Measurements from ENCODE around the gene DDX4.

The DDX4 gene

DNA sequence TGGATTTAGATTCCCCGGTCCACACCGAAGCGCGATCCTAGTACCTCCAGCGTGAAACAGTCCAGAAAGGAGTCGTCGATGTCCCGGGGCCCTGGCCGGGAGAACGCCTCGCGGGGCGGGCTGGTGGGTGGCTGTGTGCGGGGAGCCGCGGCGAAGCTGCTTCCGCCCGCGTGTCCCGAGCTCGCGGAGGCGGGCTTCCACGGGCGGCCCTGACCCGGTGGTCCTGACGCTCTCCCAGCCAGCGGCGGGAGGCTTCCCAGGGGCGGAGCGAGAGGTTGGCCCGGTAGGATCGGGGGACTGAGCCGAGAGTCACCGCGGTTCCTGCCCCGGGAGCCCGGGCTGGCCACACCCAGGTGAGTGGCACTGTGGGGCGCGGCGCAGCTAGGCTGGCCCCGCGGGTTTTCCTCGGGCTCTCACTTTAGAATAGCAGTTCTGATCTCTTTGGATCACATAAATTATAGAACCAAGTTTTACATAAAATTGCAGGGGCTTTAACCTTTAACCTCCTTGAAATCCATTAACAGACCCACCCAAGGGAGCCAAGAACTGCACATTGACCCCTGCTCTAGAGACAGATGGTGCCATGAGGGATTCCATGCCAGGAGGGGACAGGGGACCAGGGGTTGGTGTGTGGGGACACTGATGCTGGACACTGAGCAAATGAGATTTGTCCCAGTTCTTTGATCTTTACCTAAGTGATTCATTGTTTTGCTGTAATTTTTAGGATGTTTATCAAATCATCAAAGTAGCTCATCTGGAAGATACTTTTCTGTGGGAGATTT lies 84.1 kb downstream of the DDX4 start:
- no peak for DNase-seq (ENCODE audit: low read depth in 2 of 2)

DNA sequence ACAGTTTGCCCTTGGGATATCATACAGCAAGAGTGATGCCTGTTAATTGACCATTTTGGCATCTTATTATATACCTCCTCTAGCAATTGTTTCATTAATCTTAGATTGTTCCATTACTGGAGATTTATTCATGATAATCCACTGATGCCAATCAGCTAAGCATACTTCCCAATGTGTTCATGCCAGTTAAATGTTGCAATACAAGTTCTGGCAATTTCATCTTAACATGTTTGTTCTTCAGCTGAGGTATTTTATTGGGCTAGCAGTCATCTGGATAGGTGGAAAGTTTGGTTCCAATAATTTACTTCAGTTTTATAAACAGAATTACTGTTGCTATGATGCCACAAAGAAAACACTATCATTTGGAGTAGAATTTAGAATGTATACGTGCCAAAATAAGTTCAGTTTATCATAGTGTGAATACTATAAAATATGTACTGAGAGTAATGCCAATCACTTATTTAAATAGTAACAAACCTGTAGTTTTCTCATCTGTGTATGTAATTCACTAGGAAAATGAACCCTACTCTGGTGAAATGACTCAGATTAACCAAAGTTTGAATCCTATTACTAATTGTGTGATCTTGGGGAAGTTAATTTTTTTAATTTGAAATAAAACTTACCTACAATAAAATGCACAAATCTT lies 85.4 kb downstream of the DDX4 start:
- DNase-seq (ENCODE audit: low read depth in 2 of 2): no peak

DNA sequence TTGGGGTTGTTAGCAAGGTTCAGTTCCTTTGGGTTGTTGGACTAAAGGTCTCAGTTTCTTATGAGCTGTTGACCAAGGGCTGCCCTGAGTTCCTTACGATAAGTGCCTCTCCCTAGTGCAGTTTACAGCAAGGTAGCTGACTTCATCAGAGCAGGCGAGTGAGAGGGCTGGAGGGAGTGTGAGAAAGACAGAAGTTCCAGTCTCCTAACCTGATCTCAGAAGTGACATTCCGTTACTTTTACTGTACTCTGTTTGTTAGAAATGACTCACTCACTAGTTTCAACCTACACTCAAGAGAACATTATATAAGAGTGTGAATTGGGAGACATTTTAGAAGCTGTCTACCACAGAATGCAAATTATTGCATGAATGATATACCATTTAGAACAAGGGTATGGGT lies 92.1 kb downstream of the DDX4 start:
- no peak for DNase-seq (ENCODE audit: low read depth in 2 of 2)

DNA sequence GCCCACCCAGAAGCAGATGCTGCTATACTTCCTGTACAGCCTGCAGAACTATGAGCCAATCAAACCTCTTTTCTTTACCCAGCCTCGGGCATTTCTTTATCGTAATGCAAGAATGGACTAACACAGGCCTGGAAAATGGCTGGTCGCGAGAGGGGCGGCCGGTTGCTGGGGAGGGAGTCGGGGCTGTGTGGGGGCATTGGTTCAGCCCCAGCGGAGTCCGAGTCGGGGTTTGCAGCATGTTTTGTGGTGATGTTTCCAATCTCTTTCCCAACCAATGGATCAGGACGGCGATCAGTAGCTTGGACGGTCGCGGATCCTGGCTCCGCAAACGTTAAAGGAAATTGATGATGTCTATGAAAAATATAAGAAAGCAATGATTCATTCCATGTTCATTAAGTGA lies 94.6 kb downstream of the DDX4 start:
- DNase-seq (ENCODE audit: low read depth in 2 of 2): no peak

DNA sequence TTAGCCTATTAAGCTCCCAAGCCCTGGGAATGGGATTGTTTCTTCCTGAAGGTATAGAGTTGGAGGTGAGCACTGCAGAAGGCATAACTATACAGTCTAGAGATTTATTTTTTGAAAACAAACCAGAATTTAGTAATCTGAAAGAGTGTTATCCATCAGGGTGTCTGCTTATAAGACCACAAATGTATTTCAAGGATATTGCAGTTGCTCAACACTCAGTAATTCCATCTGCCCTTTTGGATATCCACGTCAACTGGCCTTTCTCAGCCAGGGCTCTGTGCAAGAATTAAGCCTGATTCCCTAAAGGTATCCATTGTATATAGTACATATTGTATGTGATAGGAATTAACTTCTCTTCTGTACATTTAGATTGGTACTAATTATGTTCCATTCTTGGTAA lies 98.3 kb downstream of the DDX4 start:
- no peak for DNase-seq (ENCODE audit: low read depth in 2 of 2)

DNA sequence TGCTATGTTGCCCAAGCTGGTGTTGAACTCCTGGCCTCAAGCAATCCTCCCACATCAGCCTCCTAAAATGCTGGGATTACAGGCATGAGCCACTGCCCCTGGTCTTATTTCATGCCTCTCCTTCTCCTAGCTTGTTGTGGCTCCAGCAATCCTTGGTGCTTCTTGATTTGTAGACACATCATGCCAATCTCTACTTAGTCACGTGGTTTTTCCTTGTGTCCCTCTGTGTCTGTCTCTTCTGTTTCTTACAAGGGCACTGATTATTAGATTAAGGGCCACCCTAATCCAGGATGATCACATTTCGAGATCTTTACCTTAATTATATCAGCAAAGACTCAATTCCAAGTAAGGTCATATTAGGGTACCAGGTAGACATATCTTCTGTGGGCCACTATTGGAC lies 104.1 kb downstream of the DDX4 start:
- no peak for DNase-seq (ENCODE audit: low read depth in 2 of 2)

DNA sequence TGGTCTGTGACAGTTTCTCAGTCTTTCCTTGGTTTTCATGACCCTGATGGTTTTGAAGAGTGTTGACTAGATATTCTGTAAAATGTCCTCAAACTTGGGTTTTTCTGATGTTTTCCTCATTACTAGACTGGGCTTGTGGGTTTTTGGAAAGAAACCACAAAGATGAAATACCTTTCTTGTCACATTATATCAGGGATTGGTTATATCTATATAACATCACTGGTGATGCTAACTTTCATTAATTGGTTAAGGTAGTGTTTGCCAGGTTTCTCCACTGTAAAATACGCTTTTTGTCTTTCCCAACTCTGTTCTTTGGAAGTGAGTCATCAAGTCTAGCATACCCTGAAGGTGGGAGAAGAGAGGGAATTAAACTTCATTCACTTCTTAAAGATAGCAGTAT lies 110.0 kb downstream of the DDX4 start:
- peak in 1 of 2 experiments; percentile 24 for DNase-seq (ENCODE audit: low read depth in 2 of 2)

DNA sequence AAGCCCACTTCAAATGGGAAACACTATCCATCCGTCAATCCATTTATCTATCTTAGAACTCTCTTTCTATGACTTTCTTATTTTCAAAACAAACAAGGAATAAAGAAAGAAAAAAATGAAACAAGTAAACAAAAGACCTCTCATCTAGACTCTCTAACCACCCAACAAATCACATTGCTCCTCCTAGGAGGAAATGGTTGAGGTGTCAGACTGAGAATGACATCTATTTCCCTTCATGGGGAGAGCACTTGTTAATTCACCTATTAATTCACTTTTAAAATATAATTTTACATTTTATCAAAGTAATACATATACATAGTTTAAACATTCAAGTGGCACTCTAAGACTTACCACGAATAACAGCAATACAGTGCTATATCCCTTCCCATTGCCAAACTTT lies 110.9 kb downstream of the DDX4 start:
- DNase-seq (ENCODE audit: low read depth in 2 of 2): no peak

DNA sequence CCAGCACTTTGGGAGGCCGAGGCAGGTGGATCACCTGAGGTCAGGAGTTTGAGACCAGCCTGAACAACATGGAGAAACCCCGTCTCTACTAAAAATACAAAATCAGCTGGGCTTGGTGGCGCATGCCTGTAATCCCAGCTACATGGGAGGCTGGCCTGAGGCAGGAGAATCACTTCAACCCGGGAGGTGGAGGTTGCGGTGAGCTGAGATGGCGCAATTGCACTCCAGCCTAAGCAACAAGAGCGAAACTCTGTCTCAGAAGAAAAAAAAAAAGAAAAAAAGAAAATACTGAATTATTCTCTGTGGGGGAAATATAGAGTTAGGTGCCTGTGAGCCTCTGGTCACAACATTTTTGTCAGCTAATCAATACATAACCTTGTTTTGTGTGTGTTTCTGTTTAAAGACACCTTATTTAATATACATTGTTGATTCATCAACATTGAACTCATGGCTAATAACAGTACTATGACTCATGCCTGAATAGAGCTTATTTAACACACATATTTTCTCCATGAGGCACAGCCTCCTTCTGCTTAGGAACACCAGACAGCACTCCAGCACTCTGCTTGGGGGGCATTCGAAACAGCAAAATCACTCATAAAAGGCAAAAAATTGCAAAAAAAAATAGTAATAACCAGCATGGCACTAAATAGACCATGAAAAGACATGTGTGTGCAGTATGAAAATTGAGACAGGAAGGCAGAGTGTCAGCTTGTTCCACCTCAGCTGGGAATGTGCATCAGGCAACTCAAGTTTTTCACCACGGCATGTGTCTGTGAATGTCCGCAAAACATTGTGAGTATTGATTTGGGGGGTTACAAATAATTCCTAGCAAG lies 113.2 kb downstream of the DDX4 start, which contains the start of gene IL31RA:
TSS of gene IL31RA (plus strand) at position 519 of the 836 bp plus-strand sequence. CDS start at position 733, 214 bp downstream.
- DNase-seq (ENCODE audit: low read depth in 2 of 2): peak in 1 of 2 experiments; percentile 64

DNA sequence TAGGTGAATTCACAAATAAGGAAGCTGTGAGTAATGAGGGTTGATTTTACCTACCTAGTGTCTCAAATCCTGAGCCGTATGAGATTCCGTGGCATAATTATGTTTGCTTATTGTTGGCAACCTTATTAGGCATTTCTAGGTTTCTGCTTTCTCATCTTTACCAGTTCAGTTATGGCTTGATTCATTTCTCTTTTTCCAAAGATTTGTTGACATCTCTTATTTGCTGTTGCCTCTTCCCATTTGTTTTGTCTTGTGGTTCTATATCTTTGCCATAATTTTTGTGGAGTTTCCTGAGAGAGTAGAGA lies 113.8 kb downstream of the DDX4 start:
- no peak for DNase-seq (ENCODE audit: low read depth in 2 of 2)

DNA sequence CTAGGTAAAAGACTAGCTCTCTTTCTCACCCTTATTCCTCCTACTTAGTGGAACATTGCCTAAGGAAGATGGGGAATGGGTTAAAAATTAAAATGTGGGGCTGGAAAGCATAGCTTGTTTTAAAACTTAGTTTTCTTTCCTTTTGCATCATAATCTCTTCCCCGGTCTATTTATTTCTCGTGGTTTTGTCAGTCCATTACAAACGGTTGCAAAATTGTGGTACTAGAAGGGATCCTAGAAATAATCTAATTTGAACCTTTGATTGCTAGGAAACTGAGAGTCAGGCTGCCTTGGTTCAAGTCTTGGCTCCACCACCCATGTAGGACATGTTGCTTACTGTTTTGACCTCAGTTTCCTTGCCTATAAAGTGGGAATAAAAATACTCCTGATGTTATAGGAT lies 114.6 kb downstream of the DDX4 start:
- no peak for DNase-seq (ENCODE audit: low read depth in 2 of 2)

DNA sequence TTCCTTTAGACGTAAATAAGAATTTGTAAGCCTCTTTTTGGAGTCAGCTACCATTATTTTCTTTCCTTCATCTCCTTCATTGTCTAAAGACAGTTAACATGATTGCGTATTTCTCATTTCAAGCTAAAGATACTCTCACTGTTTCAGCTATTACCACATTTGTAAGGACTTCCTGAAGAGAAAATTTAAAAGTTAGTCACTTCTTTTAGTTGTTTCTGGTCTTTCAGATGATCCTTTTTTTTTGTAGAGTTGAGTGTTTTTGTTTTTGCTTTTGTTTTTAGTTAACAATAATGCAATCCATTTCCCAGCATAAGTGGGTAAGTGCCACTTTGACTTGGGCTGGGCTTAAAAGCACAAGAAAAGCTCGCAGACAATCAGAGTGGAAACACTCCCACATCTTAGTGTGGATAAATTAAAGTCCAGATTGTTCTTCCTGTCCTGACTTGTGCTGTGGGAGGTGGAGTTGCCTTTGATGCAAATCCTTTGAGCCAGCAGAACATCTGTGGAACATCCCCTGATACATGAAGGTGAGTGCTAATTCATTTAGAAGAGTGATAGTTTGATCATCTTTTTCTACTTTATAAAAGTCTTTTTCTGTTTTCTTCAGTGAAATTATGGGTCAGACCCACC lies 115.3 kb downstream of the DDX4 start:
- no peak for DNase-seq (ENCODE audit: low read depth in 2 of 2)

DNA sequence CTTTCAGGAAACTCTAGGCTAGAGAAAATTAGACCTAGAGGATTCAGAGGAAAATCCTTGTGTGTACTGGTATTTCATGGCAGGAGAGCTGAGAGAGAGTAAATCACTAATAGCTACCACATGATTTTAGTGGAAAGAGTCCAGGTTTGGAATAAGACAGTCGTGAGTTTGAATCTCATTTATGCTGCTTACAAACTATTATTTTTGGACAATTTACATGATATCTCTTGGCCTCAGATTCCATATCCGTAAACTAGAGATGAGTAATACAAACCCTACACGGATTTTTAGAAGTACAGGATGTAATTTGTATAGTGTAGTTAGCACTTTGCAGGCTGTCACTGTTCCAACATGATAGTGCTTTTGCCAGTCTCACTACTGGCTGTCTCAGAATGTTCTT lies 116.0 kb downstream of the DDX4 start:
- peak; percentile 63 to 68 for DNase-seq (ENCODE audit: low read depth in 2 of 2)

DNA sequence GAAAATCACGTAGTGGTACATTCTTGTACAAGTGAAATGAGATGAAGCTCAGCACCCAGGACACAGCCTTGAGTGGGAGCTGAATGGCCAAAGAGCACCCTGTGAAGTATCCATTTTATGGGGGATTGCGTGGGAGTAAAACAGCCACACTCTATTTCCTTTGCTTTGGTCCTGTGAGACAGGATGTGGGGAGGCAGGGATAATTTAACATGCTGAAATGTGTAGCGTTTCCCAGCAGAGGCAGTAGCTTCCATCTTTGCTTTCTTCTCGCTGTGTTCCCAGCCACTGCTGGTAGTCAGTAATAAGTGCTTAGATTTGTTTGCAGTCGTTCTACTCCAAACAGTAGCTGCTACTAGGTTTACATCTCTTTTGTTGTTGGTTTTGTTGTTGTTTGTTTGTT lies 117.6 kb downstream of the DDX4 start:
- no peak for DNase-seq (ENCODE audit: low read depth in 2 of 2)

DNA sequence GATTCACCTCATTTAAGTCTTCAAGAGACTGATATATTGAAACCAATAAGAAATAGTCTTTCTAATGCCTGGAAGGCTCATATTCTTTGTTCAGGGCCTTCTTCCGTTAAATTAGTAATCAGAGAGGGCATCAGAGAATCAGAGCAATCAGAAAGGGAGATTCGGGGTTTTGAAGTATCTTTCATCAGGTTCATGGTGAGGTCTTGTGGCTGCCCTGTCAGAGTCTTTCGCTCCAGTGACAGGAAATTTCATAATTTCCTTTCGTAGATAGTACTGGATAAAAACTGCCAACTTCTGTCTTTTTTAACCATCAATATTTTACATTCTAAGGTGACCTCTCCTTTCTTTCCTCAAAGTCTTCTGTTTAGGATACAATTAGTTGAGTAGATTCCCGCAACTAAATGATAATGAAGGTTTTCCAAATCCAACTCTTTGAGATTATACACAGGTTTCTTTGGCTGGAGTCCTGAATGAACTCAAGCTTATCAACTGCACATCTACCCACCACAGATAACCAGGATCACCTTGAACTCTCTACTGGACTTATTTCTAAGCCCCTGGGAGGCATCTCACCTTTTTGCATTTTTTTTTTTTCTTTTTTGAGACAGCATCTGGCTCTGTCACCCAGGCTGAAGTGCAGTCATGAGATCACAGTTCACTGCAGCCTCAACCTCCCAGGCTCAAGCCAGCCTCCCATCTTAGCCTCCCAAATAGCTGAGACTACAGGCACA lies 118.8 kb downstream of the DDX4 start:
- no peak for DNase-seq (ENCODE audit: low read depth in 2 of 2)

DNA sequence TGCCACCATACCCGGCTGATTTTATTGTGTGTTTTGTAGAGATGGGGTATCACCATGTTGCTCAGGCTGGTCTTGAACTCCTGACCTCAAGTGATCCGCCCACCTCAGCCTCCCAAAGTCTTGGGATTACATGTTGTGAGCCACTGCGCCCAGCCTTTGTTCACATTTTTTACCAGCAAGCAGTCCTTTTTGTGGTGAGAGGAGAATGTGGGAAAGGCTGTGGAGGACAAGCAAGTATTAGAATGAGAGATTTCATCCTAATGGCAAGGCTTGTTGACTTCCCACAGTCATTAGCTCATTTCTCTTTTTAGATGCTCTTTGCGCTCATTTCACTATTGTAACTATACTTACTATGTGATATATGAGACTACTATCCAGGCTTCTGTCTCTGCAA lies 119.4 kb downstream of the DDX4 start:
- no peak for DNase-seq (ENCODE audit: low read depth in 2 of 2)

DNA sequence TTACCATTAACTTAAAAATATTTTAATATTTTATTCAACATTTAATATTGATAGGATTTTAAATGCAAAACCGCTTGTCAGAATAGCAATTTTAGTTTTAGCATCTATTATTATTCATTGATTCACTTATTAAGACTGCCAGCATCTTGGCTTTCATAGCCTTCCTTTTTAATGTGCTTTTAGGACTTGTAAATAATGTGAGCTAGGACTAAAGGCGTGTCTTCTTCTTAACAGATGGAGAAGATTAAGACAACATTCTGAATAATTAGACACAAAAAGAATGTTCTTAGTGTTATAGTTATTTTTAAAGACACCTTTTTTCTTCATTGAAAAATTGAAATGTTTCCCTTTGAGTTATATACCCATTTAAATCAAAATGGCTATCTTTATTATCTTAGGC lies 120.2 kb downstream of the DDX4 start:
- no peak for DNase-seq (ENCODE audit: low read depth in 2 of 2)

DNA sequence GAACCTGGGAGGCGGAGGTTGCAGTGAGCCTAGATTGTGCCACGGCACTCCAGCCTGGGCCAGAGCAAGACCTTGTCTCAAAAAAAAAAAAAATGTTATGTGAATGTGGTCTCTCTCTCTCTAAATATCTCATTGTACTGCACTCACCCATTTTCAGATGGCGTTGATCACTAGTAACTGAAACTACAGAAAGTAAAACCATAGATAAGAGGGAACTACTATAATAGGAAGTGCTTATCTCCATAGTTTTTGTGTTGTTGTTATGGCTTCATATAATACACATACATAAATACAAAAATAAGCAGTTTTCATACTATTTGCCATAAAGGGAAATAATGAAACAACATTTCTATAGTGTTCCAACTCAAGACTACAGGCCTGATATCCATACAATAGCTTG lies 122.4 kb downstream of the DDX4 start:
- no peak for DNase-seq (ENCODE audit: low read depth in 2 of 2)

DNA sequence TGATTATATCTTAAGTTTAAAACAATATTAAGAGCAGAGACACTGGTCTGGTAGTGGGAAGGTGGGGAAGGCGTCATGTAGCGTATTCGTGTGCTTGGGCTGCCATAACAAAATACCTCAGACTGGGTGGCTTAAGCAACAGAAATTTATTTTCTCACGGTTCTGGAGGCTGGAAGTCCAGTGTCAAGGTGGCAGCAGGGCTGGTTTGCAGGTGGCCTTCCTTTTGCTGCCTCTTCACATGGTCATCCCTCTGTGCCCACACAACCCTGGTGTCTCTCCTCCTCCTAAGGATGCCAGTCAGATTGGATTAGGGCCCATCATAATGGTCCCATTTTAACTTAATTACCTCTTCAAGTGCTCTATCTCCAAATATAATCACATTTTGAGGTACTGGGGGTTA lies 122.8 kb downstream of the DDX4 start:
- no peak for DNase-seq (ENCODE audit: low read depth in 2 of 2)

DNA sequence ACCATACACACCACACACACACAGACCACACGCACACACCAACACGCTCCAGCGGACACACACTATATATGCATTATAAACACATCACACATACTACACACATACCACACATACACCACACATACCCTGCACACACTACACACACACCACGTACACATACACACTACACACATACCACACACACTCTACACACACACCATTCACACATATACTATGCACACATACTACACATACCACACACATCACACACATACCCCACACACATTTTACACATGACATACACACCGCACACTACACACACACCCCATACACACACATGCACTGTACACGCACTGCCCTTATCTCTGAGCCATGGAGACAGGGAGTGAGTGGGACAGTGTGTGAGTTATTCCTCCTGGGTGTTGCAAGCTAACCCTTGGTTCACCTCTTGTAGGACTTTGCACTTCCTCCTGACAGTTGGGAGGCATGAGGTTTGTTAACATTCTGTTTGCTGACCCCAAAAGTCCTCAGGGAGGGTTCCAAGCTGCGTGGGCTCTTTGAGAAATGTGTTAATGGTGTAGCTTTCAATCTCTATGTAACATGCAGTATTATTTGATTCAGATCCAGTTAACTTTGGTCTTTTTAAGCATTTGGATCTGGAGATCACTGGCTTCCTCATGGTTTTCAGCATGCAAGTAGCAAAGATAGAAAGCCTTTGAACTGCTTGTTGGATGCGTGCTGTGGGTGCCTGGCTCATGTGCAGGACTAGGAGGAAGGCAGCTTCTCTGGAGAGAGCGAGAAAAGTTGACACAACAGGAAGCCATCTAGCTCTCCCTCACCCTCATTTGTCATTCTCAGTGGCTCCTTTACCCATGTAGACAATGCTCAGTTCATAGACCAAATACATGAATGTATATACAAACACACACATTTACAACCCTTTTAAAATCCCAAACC lies 127.0 kb downstream of the DDX4 start:
- DNase-seq (ENCODE audit: low read depth in 2 of 2): no peak

DNA sequence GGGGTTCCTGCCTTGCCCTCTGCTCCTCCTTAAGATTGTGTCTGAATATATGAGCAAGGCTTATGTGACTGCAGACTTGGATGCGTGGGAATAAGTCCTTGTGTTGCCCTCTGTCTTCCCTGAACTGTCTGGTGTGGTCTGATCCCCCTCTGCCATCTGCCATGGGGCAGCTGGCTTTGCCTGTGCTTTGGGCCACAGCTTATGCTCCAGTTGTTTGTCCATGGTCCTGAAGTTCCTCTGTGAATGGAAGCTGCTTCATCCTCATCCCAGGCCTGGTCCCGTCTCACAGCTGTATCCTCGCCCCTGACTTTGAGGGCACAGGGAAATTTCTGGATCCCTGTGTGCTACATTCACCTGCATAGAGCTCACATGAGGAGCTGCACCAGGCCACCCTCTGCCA lies 128.0 kb downstream of the DDX4 start:
- no peak for DNase-seq (ENCODE audit: low read depth in 2 of 2)

Measured in fibroblast of skin of left quadriceps (primary cell).